SK-N-SH (cell line): Measurements from ENCODE around the gene SLC37A3. TPM values are rescaled to one million over a fixed set of nuclear protein-coding genes. Genes with fewer than 3 reads are reported as not detected.
A peak's percentile ranks its signal among the peaks of the same experiment; 100 is the strongest.
"Not testable (repeated sequence)": the region's sequence is repeated elsewhere in the genome, so short reads cannot be mapped to it uniquely, and the experiment has no call there.

ENCODE experiments used
- CTCF ChIA-PET: fragments of 300-600, 350-600 bp; formaldehyde crosslinking; extraction: SDS; loops from one replicate; lab custom pipeline; 2021; lab: Yijun Ruan, JAX
- POLR2A ChIA-PET: fragments of 350-600 bp; sonication (Branson Sonifier 250); formaldehyde crosslinking; extraction: SDS; loops from one replicate; lab custom pipeline; 2020; ENCODE audit warnings: antibody characterized with exemption, inconsistent platforms; lab: Yijun Ruan, JAX
- DNase-seq: peaks from one replicate; pipeline ENCODE4 v3.0.0; 2012
- H2AFZ ChIP-seq: fragments of 200-600 bp; sonication (generic); 2 replicates; pipeline ENCODE4 v1.8.1; 2016; ENCODE audit warnings: antibody characterized with exemption, mild to moderate bottlenecking, low read depth
- H3F3A ChIP-seq: fragments of 200-600 bp; sonication (generic); replicated peaks from 2 replicates; pipeline ENCODE3; 2016; ENCODE audit warnings: antibody characterized with exemption, mild to moderate bottlenecking; ENCODE audit not compliant: insufficient read depth
- H3K27ac ChIP-seq, 2 experiments: fragments of 200-500 bp in 1 of 2; fragments of 200-600 bp in 1 of 2; sonication (Bioruptor generic) in 1 of 2; sonication (generic), shearing (Covaris generic) in 1 of 2; 2 replicates each; pipeline versions ENCODE4 v1.5.1 to v1.6.1; 2014 to 2016; ENCODE audit warnings: low read depth in 2 of 2, inconsistent platforms in 1 of 2, low read length in 1 of 2, mild to moderate bottlenecking in 1 of 2, mixed read lengths in 1 of 2
- H3K27me3 ChIP-seq: fragments of 200-600 bp; sonication (generic), shearing (Covaris generic); 2 replicates; pipeline ENCODE4 v1.6.1; 2016; ENCODE audit warnings: mixed run types; ENCODE audit not compliant: insufficient read depth
- H3K36me3 ChIP-seq, 2 experiments: fragments of 200-500 bp in 1 of 2; fragments of 200-600 bp in 1 of 2; sonication (Bioruptor generic) in 1 of 2; sonication (generic) in 1 of 2; replicated peaks in 1 of 2; 2 replicates each; pipeline versions ENCODE3 to v1.5.1; 2014 to 2016; ENCODE audit warnings: low read length in 1 of 2, mild to moderate bottlenecking in 1 of 2; ENCODE audit not compliant: insufficient read depth in 2 of 2, control insufficient read depth in 1 of 2
- H3K4me1 ChIP-seq, 2 experiments: fragments of 200-500 bp in 1 of 2; fragments of 200-600 bp in 1 of 2; sonication (Bioruptor generic) in 1 of 2; sonication (generic), shearing (Covaris generic) in 1 of 2; 2 replicates each; pipeline versions ENCODE4 v1.5.1 to v1.6.1; 2014 to 2016; ENCODE audit warnings: low read depth in 1 of 2, low read length in 1 of 2, mixed run types in 1 of 2; ENCODE audit not compliant: insufficient read depth in 2 of 2, control insufficient read depth in 1 of 2
- H3K4me2 ChIP-seq: fragments of 200-600 bp; sonication (generic), shearing (Covaris generic); 2 replicates; pipeline ENCODE4 v1.6.1; 2017; ENCODE audit warnings: mixed run types
- H3K4me3 ChIP-seq, 2 experiments: fragments of 200-500 bp in 1 of 2; fragments of 200-600 bp in 1 of 2; sonication (Bioruptor generic) in 1 of 2; sonication (generic), shearing (Covaris generic) in 1 of 2; 2 replicates each; pipeline versions ENCODE4 v1.5.1 to v1.8.1; 2014 to 2016; ENCODE audit warnings: low read depth in 2 of 2, inconsistent platforms in 1 of 2, low read length in 1 of 2, mild to moderate bottlenecking in 1 of 2, mixed read lengths in 1 of 2, moderate library complexity in 1 of 2
- H3K79me2 ChIP-seq: fragments of 200-600 bp; sonication (generic); 2 replicates; pipeline ENCODE4 v1.8.1; 2017; ENCODE audit warnings: mild to moderate bottlenecking; ENCODE audit not compliant: insufficient read depth
- H3K9ac ChIP-seq: fragments of 200-600 bp; sonication (generic); 2 replicates; pipeline ENCODE4 v1.6.1; 2017; ENCODE audit warnings: mixed run types
- H3K9me2 ChIP-seq: fragments of 200-600 bp; sonication (generic); 2 replicates; pipeline ENCODE4 v1.6.1; 2017; ENCODE audit warnings: mixed run types
- H3K9me3 ChIP-seq: fragments of 200-600 bp; sonication (generic); 2 replicates; pipeline ENCODE4 v1.6.1; 2017; ENCODE audit warnings: mixed run types, mild to moderate bottlenecking, moderate library complexity
- H4K20me1 ChIP-seq: fragments of 200-600 bp; sonication (generic); 2 replicates; pipeline ENCODE4 v1.6.1; 2017; ENCODE audit warnings: mild to moderate bottlenecking, mixed run types; ENCODE audit not compliant: insufficient read depth
- CHD2 ChIP-seq: fragments of 150-350 bp; IDR thresholded peaks from 2 replicates; pipeline ENCODE4 v1.6.1; 2018; ENCODE audit warnings: low read length; ENCODE audit not compliant: partially characterized antibody
- EP300 ChIP-seq, 2 experiments: IDR thresholded peaks; 2 replicates each; pipeline versions ENCODE4 v1.4.0 to v1.6.1; 2012; ENCODE audit warnings: borderline replicate concordance in 1 of 2, low read depth in 1 of 2, low read length in 1 of 2
- NRF1 ChIP-seq: IDR thresholded peaks from 2 replicates; pipeline ENCODE4 v1.6.1; 2012; ENCODE audit warnings: low read depth, mild to moderate bottlenecking, low read length
- RAD21 ChIP-seq: IDR thresholded peaks from 2 replicates; pipeline ENCODE4 v1.6.1; 2012; ENCODE audit warnings: mild to moderate bottlenecking, low read length
- SMC3 ChIP-seq: IDR thresholded peaks from 2 replicates; pipeline ENCODE4 v1.6.1; 2012; ENCODE audit warnings: low read depth, low read length, improper control_type of control experiment
- TEAD4 ChIP-seq: IDR thresholded peaks from 2 replicates; pipeline ENCODE4 v1.4.0; 2012; ENCODE audit warnings: mild to moderate bottlenecking, borderline replicate concordance; ENCODE audit not compliant: insufficient read depth
- WGBS: methylation state at CpG from one replicate; pipeline ENCODE4 v1.1.6; 2017; ENCODE audit warnings: low lambda C conversion rate; 5-methylcytosine and 5-hydroxymethylcytosine counted together
- polyA plus RNA-seq, 3 experiments: library from polyadenylated mRNA; depleted of rRNA; stranded (reverse); fragments of >200 nt; gene quantifications; 2 replicates each; pipeline ENCODE4 v1.2.3, GENCODE V29; 2012
- TF ChIP-seq, protein P1 (sequence below): fragments of 200-600 bp; sonication (generic); IDR thresholded peaks from 2 replicates; pipeline ENCODE4 v1.6.1; 2017; ENCODE audit warnings: antibody characterized with exemption, mild to moderate bottlenecking, moderate library complexity

Gene SLC37A3
- polyA plus RNA-seq, 1 of the 3 experiments (the other 2 are of a cell fraction) = 53.3 TPM

DNA sequence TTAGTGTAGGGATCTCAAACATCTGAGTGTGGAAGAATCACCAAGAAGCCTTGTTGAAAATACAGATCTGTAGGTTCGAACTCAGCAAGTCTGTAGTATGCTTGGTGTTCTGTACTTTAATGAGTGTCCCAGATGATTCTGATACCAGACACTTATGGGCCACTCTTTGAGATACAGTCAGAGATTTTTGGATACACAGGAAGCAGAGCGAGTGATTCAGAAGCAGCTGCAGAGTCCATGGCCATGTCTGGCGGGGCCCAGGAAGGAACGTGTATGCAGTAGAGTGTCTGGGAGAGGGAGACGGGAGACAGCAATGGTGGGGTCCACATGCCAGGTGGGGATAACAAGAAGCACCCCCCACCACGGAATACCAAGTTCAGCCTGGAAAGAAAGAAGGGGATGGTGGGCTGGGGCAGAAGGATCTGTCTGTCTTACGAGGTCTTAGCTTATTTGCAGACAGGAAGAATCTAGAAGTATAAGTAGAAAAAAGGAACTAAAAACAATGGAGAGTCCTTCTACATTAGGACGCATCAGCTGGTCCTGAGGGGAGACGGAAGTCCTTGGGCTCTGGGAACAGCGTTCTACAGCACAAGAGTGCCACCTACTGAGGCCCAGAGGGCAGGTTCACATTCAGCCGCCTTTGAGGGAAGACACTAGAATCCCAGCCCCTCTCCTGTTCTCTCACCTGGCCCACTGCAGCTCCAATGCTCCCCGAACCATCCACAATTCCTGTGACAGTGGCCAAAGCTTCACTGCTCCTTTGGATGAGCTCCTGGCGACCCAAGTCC lies 55.4 kb downstream of the SLC37A3 start:
- H3K9ac ChIP-seq = no peak overlapping the region
- no peak overlapping the region for H2AFZ ChIP-seq
- no peak overlapping the region for H3K4me2 ChIP-seq
- ChIA-PET POLR2A (no interaction called here), CTCF (interaction anchor here (0.6 to 2.0 kb wide), 19 partner anchors 8 to 683 kb away, joined by 3 to 13 read pairs (median 4); no protein-coding TSS in a partner anchor)
- DNase-seq = peak; percentile 58
- no peaks in the 10 kb centered on the region for H4K20me1 ChIP-seq
- 87% methylated on average over 13 of the region's 13 CpGs for WGBS
- no peaks in the 10 kb centered on the region for H3K9me2 ChIP-seq
- H3K4me3 ChIP-seq = no peak overlapping the region
- H3K79me2 ChIP-seq = no peaks in the 10 kb centered on the region
- H3K9me3 ChIP-seq = no peaks in the 10 kb centered on the region
- peak overlapping the region in 1 of 2 experiments; percentile 16; a peak in 1 of 4 replicates for H3K27ac ChIP-seq
- H3F3A ChIP-seq = peaks cover 15% of the 10 kb centered on the region
- H3K36me3 ChIP-seq = peaks cover 42 to 44% of the 10 kb centered on the region in 2 experiments
- H3K27me3 ChIP-seq = no peaks in the 10 kb centered on the region
- TF ChIP-seq CHD2 = no peak
- no peak for TF ChIP-seq TEAD4
- TF ChIP-seq EP300 (IDR thresholded peaks at IDR 0.05; ENCODE audit: borderline replicate concordance in 1 of 2, low read depth in 1 of 2, low read length in 1 of 2) = no peak
- no peak for TF ChIP-seq NRF1
- TF ChIP-seq SMC3 = peak; percentile 50; the same call in 1 of the 2 replicates
- TF ChIP-seq RAD21 = peak; percentile 78
- TF ChIP-seq, protein P1, sequence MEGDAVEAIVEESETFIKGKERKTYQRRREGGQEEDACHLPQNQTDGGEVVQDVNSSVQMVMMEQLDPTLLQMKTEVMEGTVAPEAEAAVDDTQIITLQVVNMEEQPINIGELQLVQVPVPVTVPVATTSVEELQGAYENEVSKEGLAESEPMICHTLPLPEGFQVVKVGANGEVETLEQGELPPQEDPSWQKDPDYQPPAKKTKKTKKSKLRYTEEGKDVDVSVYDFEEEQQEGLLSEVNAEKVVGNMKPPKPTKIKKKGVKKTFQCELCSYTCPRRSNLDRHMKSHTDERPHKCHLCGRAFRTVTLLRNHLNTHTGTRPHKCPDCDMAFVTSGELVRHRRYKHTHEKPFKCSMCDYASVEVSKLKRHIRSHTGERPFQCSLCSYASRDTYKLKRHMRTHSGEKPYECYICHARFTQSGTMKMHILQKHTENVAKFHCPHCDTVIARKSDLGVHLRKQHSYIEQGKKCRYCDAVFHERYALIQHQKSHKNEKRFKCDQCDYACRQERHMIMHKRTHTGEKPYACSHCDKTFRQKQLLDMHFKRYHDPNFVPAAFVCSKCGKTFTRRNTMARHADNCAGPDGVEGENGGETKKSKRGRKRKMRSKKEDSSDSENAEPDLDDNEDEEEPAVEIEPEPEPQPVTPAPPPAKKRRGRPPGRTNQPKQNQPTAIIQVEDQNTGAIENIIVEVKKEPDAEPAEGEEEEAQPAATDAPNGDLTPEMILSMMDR = peak; percentile 61
- H3K4me1 ChIP-seq = peaks cover 8 to 15% of the 10 kb centered on the region in 2 experiments; a peak in 3 of 4 replicates

DNA sequence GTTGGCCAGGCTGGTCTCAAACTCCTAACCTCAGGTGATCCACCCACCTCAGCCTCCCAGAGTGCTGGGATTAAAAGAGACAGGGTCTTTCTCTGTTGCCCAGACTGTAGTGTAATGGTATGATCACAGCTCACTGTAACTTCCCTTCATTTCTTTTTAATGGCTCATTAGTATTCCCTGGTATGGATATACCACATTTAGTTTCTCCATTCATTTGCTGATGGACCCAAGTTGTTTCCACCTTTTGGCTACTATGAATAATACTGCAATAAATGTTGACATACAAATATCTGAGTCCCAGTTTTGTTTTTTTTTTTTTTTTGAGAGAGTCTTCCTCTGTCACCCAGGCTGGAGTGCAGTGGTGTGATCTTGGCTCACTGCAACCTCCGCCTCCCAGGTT lies 59.4 kb downstream of the SLC37A3 start:
- WGBS = 100% methylated on average over 1 of the region's 1 CpG
- H3K79me2 ChIP-seq, H3K9me3 ChIP-seq, H2AFZ ChIP-seq, H3K4me1 ChIP-seq, CTCF ChIA-PET, H3K9me2 ChIP-seq, H3K27me3 ChIP-seq, H3K27ac ChIP-seq, DNase-seq, H4K20me1 ChIP-seq, H3K4me2 ChIP-seq, H3K9ac ChIP-seq, POLR2A ChIA-PET, H3K4me3 ChIP-seq: not testable (repeated sequence)
- Histone ChIP-seq H3K36me3 (peaks cover 40 to 50% of the 10 kb centered on the region in 2 experiments), H3F3A (peaks cover 15% of the 10 kb centered on the region)
